Measurements from ENCODE around the gene SELPLG. TPM values are rescaled to one million over a fixed set of nuclear protein-coding genes. Genes with fewer than 3 reads are reported as not detected.

Gene SELPLG
- total and polyA plus RNA-seq, 9 donors = 1.1 to 8.4 (median 2.9) TPM

- H3K9me3 ChIP-seq = no peaks in the 10 kb centered on the region
- 39 to 47% (median 40%) methylated on average over 3 of the region's 3 CpGs for WGBS, 3 donors
- H3K4me3 ChIP-seq = no peak overlapping the region
- H3K27me3 ChIP-seq = no peaks in the 10 kb centered on the region
- H3K27ac ChIP-seq = no peak overlapping the region
- H3K36me3 ChIP-seq = no peaks in the 10 kb centered on the region
- intact Hi-C loops (cut with DNase I) = no loop called here
- H3K4me1 ChIP-seq (ENCODE audit: insufficient read depth) = peaks cover 5% of the 10 kb centered on the region
- no peak for TF ChIP-seq CTCF (IDR thresholded peaks at IDR 0.05)
- no peak for TF ChIP-seq EP300 (IDR thresholded peaks at IDR 0.05)
- no peak for TF ChIP-seq POLR2A (IDR thresholded peaks at IDR 0.05)
- no peak for DNase-seq
Measured at GRCh38 chr12:108653922-108654321, 20.2 kb upstream of the SELPLG start.

GRCh38 chr12:108653082-108653516, 19.4 kb upstream of the SELPLG start:
- no peak for DNase-seq
- intact Hi-C loops (cut with DNase I) = no loop called here
- H3K36me3 ChIP-seq = no peaks in the 10 kb centered on the region

GRCh38 chr12:108650083-108650482, 16.4 kb upstream of the SELPLG start:
- Histone ChIP-seq H3K27ac (no peak overlapping the region), H3K4me3 (no peak overlapping the region), H3K36me3 (no peaks in the 10 kb centered on the region), H3K9me3 (no peaks in the 10 kb centered on the region), H3K27me3 (no peaks in the 10 kb centered on the region), H3K4me1 (ENCODE audit: insufficient read depth) (peaks cover 12% of the 10 kb centered on the region)
- intact Hi-C loops (cut with DNase I) = no loop called here
- DNase-seq = no peak
- TF ChIP-seq EP300 (IDR thresholded peaks at IDR 0.05) (no peak), POLR2A (IDR thresholded peaks at IDR 0.05) (no peak), CTCF (IDR thresholded peaks at IDR 0.05) (no peak)
- 64 to 80% (median 67%) methylated on average over 2 of the region's 2 CpGs for WGBS, 3 donors

More at GRCh38 chr12:108653082-108653516, 19.4 kb upstream of the SELPLG start:
- H3K4me1 ChIP-seq (ENCODE audit: insufficient read depth) = peaks cover 5% of the 10 kb centered on the region
- H3K9me3 ChIP-seq = no peaks in the 10 kb centered on the region
- no peak for TF ChIP-seq CTCF (IDR thresholded peaks at IDR 0.05)
- no peak for TF ChIP-seq EP300 (IDR thresholded peaks at IDR 0.05)
- no peak for TF ChIP-seq POLR2A (IDR thresholded peaks at IDR 0.05)
- no peaks in the 10 kb centered on the region for H3K27me3 ChIP-seq
- H3K27ac ChIP-seq = no peak overlapping the region
- H3K4me3 ChIP-seq = no peak overlapping the region

- no peak for DNase-seq
- TF ChIP-seq POLR2A (IDR thresholded peaks at IDR 0.05) = no peak
- no peak for TF ChIP-seq EP300 (IDR thresholded peaks at IDR 0.05)
- no peak for TF ChIP-seq CTCF (IDR thresholded peaks at IDR 0.05)
- H3K4me1 ChIP-seq (ENCODE audit: insufficient read depth) = peaks cover 14% of the 10 kb centered on the region
- no peaks in the 10 kb centered on the region for H3K9me3 ChIP-seq
- H3K4me3 ChIP-seq = no peak overlapping the region
- H3K27me3 ChIP-seq = no peaks in the 10 kb centered on the region
- 24 to 47% (median 34%) methylated on average over 4 of the region's 4 CpGs for WGBS, 3 donors
- no peaks in the 10 kb centered on the region for H3K36me3 ChIP-seq
- H3K27ac ChIP-seq = no peak overlapping the region
- intact Hi-C loops (cut with DNase I) = no loop called here
Measured at GRCh38 chr12:108649669-108650068, 16.0 kb upstream of the SELPLG start.

Data from ovary (tissue), 9 donors.